ENCODE results near the gene TROAP.
"Not testable (repeated sequence)": the region's sequence is repeated elsewhere in the genome, so short reads cannot be mapped to it uniquely, and the experiment has no call there.

TROAP gene

DNA sequence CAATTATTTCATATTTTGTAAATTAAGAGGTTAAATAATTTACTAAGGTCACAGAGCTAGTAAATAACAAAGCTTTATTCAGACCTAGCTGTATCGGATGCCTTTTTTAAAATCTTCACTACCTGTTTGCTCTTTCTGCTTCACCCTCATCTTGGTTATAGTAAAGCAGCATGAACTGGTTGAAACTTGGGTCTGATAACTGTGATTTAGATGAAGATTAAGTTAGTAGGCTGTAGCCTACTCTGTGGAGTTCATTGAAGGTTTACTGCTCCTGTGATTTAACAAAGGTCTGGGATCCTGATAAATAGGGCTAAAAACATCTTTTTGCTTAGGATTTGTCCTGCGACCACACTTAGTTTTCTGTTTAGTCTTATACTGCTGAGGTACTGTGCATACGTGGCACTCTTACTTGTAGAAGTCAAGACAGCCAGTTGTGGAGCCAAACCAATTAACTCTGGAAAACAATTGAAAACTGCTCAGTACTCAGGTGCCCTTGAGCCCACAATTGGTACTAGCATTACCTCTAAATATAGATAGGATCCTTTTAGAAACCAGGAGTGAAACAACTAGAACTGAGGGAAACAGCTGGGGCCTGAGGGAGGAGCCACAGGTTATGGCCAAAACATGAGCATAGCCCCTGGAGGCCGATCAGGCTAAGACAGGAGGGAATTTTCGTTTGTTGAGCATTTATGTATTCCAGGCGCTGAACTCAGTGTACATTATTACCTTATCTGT, 46.5 kb downstream of the TROAP start:
- DNase-seq = no peak

DNA sequence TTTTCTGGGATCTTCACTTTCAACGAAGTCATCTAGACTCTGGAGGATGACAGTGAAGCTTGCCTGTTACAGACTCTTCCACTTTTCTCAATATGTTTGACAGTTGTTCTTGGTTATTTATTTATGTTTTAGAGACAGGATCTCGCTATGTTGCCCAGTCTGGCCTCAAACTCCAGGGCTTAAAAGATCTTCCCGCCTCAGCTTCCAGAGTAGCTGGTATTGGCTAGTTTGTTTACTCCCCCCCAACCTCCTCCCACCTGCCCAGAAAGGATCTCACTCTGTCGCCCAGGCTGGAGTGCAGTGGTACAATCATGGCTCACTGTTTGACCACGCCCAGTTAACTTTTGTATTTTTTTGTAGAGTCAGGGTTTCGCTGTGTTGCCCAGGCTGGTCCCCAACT, 47.5 kb downstream of the TROAP start:
- DNase-seq = no peak

GRCh38 chr12:49375406-49375805, 52.4 kb downstream of the TROAP start:
- DNase-seq = no peak

GRCh38 chr12:49377386-49377785, 54.3 kb downstream of the TROAP start:
- DNase-seq = no peak

DNA sequence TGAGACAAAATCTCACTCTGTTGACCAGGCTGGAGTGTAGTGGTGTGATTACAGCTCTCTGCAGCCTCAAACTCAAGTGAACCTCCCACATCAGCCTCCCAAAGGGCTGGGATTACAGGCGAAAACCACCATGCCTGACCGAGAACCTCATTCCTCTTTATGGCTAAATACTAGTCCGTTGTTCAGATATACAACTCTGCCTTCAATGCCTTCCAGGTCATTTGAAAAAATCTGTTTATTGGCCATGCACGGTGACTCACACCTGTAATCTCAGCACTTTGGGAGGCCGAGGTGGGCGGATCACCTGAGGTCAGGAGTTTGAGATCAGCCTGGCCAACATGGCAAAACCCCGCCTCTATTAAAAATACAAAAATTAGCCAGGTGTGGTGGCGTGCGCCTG, 57.1 kb downstream of the TROAP start:
- not testable (repeated sequence) for DNase-seq

Data from NCI-H1105 (cell line).